Amniotic stem cell (primary cell): ENCODE data around the gene BEST2.
A peak's percentile ranks its signal among the peaks of the same experiment; 100 is the strongest.
"Not testable (repeated sequence)": the region's sequence is repeated elsewhere in the genome, so short reads cannot be mapped to it uniquely, and the experiment has no call there.

Experiments used
- DNase-seq: peaks from one replicate; lab custom pipeline; 2025; lab: John Stamatoyannopoulos, UW

Gene BEST2

GRCh38 chr19:12788042-12788681, 36.6 kb downstream of the BEST2 start:
- no peak for DNase-seq

- DNase-seq: no peak
Observed at GRCh38 chr19:12788682-12789097, 37.1 kb downstream of the BEST2 start.

GRCh38 chr19:12789098-12789903, 37.7 kb downstream of the BEST2 start:
- no peak for DNase-seq

- DNase-seq: peak; percentile 96
Observed at GRCh38 chr19:12789904-12790619, 38.5 kb downstream of the BEST2 start.

- DNase-seq: no peak
Observed at GRCh38 chr19:12790628-12791344, 39.2 kb downstream of the BEST2 start.

- DNase-seq: peak; percentile 86
Observed at GRCh38 chr19:12791345-12792050, 39.9 kb downstream of the BEST2 start, which contains the start of gene JUNB. JUNB (plus strand) TSS chr19:12791486; CDS start chr19:12791772, 286 bp downstream.

- DNase-seq: no peak
Observed at GRCh38 chr19:12792051-12792852, 40.7 kb downstream of the BEST2 start.

GRCh38 chr19:12792853-12793289, 41.3 kb downstream of the BEST2 start:
- DNase-seq: no peak

- peak; percentile 76 for DNase-seq
Observed at GRCh38 chr19:12793290-12794195, 42.0 kb downstream of the BEST2 start.

- no peak for DNase-seq
Observed at GRCh38 chr19:12794196-12794941, 42.8 kb downstream of the BEST2 start.

- DNase-seq: no peak
Observed at GRCh38 chr19:12794971-12795381, 43.4 kb downstream of the BEST2 start.

GRCh38 chr19:12796146-12797071, 44.8 kb downstream of the BEST2 start:
- DNase-seq: peak; percentile 42

GRCh38 chr19:12797141-12797587, 45.6 kb downstream of the BEST2 start:
- no peak for DNase-seq

GRCh38 chr19:12797607-12798006, 46.0 kb downstream of the BEST2 start:
- not testable (repeated sequence) for DNase-seq

- DNase-seq: no peak
Observed at GRCh38 chr19:12799742-12800465, 48.3 kb downstream of the BEST2 start.

- no peak for DNase-seq
Observed at GRCh38 chr19:12800466-12800770, 48.8 kb downstream of the BEST2 start.

GRCh38 chr19:12800923-12801465, 49.4 kb downstream of the BEST2 start:
- no peak for DNase-seq
